B cell (primary cell): ENCODE results near the gene SLC50A1. TPM values are rescaled to one million over a fixed set of nuclear protein-coding genes. Genes with fewer than 3 reads are reported as not detected.

Experiments
- ATAC-seq: fragments of 200-7000 bp; cut with Tn5 transposase; one replicate; pipeline ENCODE4 v1.10.0; 2021; ENCODE audit warnings: low read depth, mild to moderate bottlenecking, moderate number of reproducible peaks, moderate library complexity
- CTCF ChIA-PET: fragments of 350-600 bp; sonication (Branson Sonifier 250); formaldehyde crosslinking; loops from one replicate; lab custom pipeline; 2021; ENCODE audit warnings: antibody characterized with exemption, inconsistent platforms; lab: Charles Lee
- POLR2A ChIA-PET: fragments of 350-600 bp; sonication (Branson Sonifier 250); formaldehyde crosslinking; loops from one replicate; lab custom pipeline; 2021; ENCODE audit warnings: antibody characterized with exemption; lab: Charles Lee
- DNase-seq: peaks from one replicate; pipeline ENCODE4 v3.0.0; 2013
- H2AFZ ChIP-seq: 2 replicates; pipeline ENCODE4 v1.6.1; 2012; ENCODE audit warnings: mild to moderate bottlenecking, low read depth, low read length; ENCODE audit not compliant: insufficient read depth, poor library complexity, severe bottlenecking
- H3K27ac ChIP-seq, 2 donors: 1 replicate in 1 of 2; 2 replicates in 1 of 2; pipeline ENCODE4 v1.5.1; 2012 to 2013; ENCODE audit warnings: low read length in 2 of 2, mild to moderate bottlenecking in 2 of 2, moderate library complexity in 1 of 2
- H3K27me3 ChIP-seq, 4 experiments: fragments of 200-600 bp in 1 of 4; sonication (generic) in 1 of 4; replicated peaks in 1 of 4; 1 replicate in 2 of 4; 2 replicates in 2 of 4; pipeline versions ENCODE4 v1.6.1 to v1.7.0; 2013 to 2016; ENCODE audit warnings: low read length in 3 of 4, mild to moderate bottlenecking in 2 of 4, mixed read lengths in 1 of 4, moderate library complexity in 1 of 4; ENCODE audit not compliant: insufficient read depth in 4 of 4, control insufficient read depth in 3 of 4; ENCODE audit errors: control extremely low read depth in 1 of 4
- H3K36me3 ChIP-seq, 2 experiments: replicated peaks in 1 of 2; 1 replicate in 1 of 2; 2 replicates in 1 of 2; pipeline versions ENCODE4 v1.6.1 to v1.7.1; 2013; ENCODE audit warnings: low read length in 1 of 2; ENCODE audit not compliant: insufficient read depth in 2 of 2, control insufficient read depth in 1 of 2; ENCODE audit errors: control extremely low read depth in 1 of 2, extremely low read depth in 1 of 2
- H3K4me1 ChIP-seq, 2 donors: fragments of 200-600 bp in 1 of 2; sonication (generic) in 1 of 2; 1 replicate in 1 of 2; 2 replicates in 1 of 2; pipeline versions ENCODE4 v1.5.1 to v1.6.1; 2013 to 2017; ENCODE audit warnings: low read length in 2 of 2; ENCODE audit not compliant: control insufficient read depth in 2 of 2, insufficient read depth in 2 of 2
- H3K4me2 ChIP-seq: replicated peaks from 2 replicates; pipeline ENCODE3; 2012; ENCODE audit warnings: mild to moderate bottlenecking, low read depth, low read length; ENCODE audit not compliant: poor library complexity, severe bottlenecking
- H3K4me3 ChIP-seq, 5 experiments: fragments of 200-600 bp in 1 of 5; sonication (generic) in 1 of 5; 1 replicate in 3 of 5; 2 replicates in 2 of 5; pipeline versions ENCODE4 v1.5.1 to v1.7.0; 2011 to 2016; ENCODE audit warnings: low read length in 4 of 5, mild to moderate bottlenecking in 4 of 5, low read depth in 2 of 5, control low read depth in 1 of 5, moderate library complexity in 1 of 5; ENCODE audit not compliant: insufficient read depth in 1 of 5; ENCODE audit errors: control extremely low read depth in 1 of 5, extremely low read depth in 1 of 5
- H3K79me2 ChIP-seq: fragments of 200-600 bp; sonication (generic); one replicate; pipeline ENCODE4 v1.6.0; 2016; ENCODE audit warnings: low read length; ENCODE audit not compliant: control insufficient read depth, insufficient read depth
- H3K9ac ChIP-seq: fragments of 200-600 bp; sonication (generic); 2 replicates; pipeline ENCODE4 v1.6.1; 2017; ENCODE audit warnings: mild to moderate bottlenecking, low read length, moderate library complexity
- H3K9me3 ChIP-seq, 3 donors: one replicate each; pipeline versions ENCODE4 v1.6.1 to v1.7.1; 2013; ENCODE audit warnings: low read length in 2 of 3; ENCODE audit not compliant: control insufficient read depth in 2 of 3, insufficient read depth in 1 of 3; ENCODE audit errors: control extremely low read depth in 1 of 3
- H4K20me1 ChIP-seq: 2 replicates; pipeline ENCODE4 v1.6.0; 2012; ENCODE audit warnings: mild to moderate bottlenecking, low read length; ENCODE audit not compliant: insufficient read depth, control insufficient read depth, poor library complexity, severe bottlenecking
- H3K27ac Mint-ChIP-seq: one replicate; pipeline ENCODE4 v1.8.0; 2021; ENCODE audit warnings: mixed read lengths
- H3K27me3 Mint-ChIP-seq: one replicate; pipeline ENCODE4 v1.8.0; 2021; ENCODE audit warnings: mixed read lengths
- H3K4me1 Mint-ChIP-seq: one replicate; pipeline ENCODE4 v1.8.0; 2021; ENCODE audit warnings: mixed read lengths
- H3K4me3 Mint-ChIP-seq: one replicate; pipeline ENCODE4 v1.8.0; 2021; ENCODE audit warnings: mixed read lengths
- H3K9me3 Mint-ChIP-seq: one replicate; pipeline ENCODE4 v1.8.0; 2022; ENCODE audit warnings: mixed read lengths; ENCODE audit not compliant: insufficient read depth
- EZH2 ChIP-seq: IDR thresholded peaks from 2 replicates; pipeline ENCODE4 v1.6.1; 2012; ENCODE audit warnings: borderline replicate concordance, low read depth, mild to moderate bottlenecking, moderate library complexity, low read length; ENCODE audit not compliant: insufficient read depth, poor library complexity, severe bottlenecking
- WGBS: methylation state at CpG from one replicate; pipeline ENCODE4 v1.1.5; 2013; ENCODE audit warnings: missing lambda C conversion rate; ENCODE audit not compliant: insufficient coverage; 5-methylcytosine and 5-hydroxymethylcytosine counted together
- intact Hi-C: fragments of 100-400 bp; cut with micrococcal nuclease; formaldehyde crosslinking; loops from one replicate; pipeline ENCODE4 v1.10.0; 2022
- polyA plus RNA-seq: library from polyadenylated mRNA; depleted of rRNA; stranded (reverse); fragments of >200 nt; gene quantifications from 2 replicates; pipeline ENCODE4 v1.2.3, GENCODE V29; 2012
- total RNA-seq, 2 donors: library from RNA; stranded (reverse); fragments of 120-200 nt in 1 of 2; gene quantifications; 1 replicate in 1 of 2; 2 replicates in 1 of 2; pipeline versions ENCODE4 v1.2.3 to v1.2.4, GENCODE V29; 2013 to 2022
- TF ChIP-seq, protein P1 (sequence below): fragments of 200-600 bp; IDR thresholded peaks from one replicate; pipeline ENCODE4 v1.8.0; 2022; ENCODE audit warnings: antibody characterized with exemption, mild to moderate bottlenecking

SLC50A1 gene
- total and polyA plus RNA-seq, 2 donors (not counting 1 experiment from before 2014, with no cell fraction given), result 62.8 to 86.8 TPM

DNA sequence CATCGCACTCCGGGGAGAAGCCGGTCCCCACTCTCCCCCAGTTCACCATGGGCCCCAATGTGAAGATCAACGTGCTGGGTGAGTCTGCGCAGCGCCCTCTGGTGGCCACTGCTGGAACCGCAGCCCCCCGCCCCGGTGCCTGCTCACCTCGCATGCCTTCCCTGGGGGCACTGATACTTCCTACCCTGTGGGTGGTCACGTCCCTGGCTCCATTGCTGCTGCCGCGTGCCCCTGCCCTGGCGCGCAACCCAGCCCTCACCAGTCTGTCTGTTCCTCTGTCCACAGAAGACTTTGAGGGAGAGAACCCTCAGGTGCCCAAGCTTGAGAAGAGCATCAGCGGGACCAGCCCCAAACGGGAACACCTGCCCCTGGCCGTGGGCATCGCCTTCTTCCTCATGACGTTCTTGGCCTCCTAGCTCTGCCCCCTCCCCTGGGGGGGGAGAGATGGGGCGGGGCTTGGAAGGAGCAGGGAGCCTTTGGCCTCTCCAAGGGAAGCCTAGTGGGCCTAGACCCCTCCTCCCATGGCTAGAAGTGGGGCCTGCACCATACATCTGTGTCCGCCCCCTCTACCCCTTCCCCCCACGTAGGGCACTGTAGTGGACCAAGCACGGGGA is 49.4 kb upstream of the SLC50A1 start:
- H3K36me3 ChIP-seq, result no peaks in the 10 kb centered on the region
- peak overlapping the region; percentile 91 for H3K4me3 Mint-ChIP-seq
- H3K9me3 Mint-ChIP-seq, result no peaks in the 10 kb centered on the region
- POLR2A ChIA-PET, result interaction anchor here (0.7 to 1.5 kb wide), 3 partner anchors 35 to 87 kb away, joined by 3 to 6 read pairs (median 3); partner anchors contain the start of genes ADAM15 and KRTCAP2
- H3K4me1 ChIP-seq, result peaks cover 48 to 51% of the 10 kb centered on the region in 2 donors
- peak overlapping the region; percentile 92 for H2AFZ ChIP-seq
- H3K4me3 ChIP-seq, result peak overlapping the region in 4 of 5 experiments; percentile 64 to 80 (median 76)
- ATAC-seq (peak; percentile 12), DNase-seq (peak; percentile 89)
- no peaks in the 10 kb centered on the region for H3K79me2 ChIP-seq
- peak overlapping the region; percentile 86 for H3K27ac Mint-ChIP-seq
- peak overlapping the region; percentile 85 for H3K9ac ChIP-seq
- peaks cover 27% of the 10 kb centered on the region for H3K27me3 Mint-ChIP-seq
- intact Hi-C loops, result loop anchor here (5.0 kb wide), 1 partner anchor 191 kb away; the partner anchor contains the start of gene HCN3
- no peak overlapping the region for H3K27ac ChIP-seq
- TF ChIP-seq EZH2, result no peak
- TF ChIP-seq, protein P1, sequence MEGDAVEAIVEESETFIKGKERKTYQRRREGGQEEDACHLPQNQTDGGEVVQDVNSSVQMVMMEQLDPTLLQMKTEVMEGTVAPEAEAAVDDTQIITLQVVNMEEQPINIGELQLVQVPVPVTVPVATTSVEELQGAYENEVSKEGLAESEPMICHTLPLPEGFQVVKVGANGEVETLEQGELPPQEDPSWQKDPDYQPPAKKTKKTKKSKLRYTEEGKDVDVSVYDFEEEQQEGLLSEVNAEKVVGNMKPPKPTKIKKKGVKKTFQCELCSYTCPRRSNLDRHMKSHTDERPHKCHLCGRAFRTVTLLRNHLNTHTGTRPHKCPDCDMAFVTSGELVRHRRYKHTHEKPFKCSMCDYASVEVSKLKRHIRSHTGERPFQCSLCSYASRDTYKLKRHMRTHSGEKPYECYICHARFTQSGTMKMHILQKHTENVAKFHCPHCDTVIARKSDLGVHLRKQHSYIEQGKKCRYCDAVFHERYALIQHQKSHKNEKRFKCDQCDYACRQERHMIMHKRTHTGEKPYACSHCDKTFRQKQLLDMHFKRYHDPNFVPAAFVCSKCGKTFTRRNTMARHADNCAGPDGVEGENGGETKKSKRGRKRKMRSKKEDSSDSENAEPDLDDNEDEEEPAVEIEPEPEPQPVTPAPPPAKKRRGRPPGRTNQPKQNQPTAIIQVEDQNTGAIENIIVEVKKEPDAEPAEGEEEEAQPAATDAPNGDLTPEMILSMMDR, result peak; percentile 98
- peaks cover 32% of the 10 kb centered on the region for H4K20me1 ChIP-seq
- H3K9me3 ChIP-seq, result peaks cover 0 to 18% (median 0%) of the 10 kb centered on the region in 3 donors
- peaks cover 0 to 37% (median 29%) of the 10 kb centered on the region in 4 experiments for H3K27me3 ChIP-seq
- H3K4me1 Mint-ChIP-seq, result peaks cover 42% of the 10 kb centered on the region
- peak overlapping the region; percentile 98 for H3K4me2 ChIP-seq
- CTCF ChIA-PET, result interaction anchor here (0.9 to 5.5 kb wide), 15 partner anchors 9 to 606 kb away, joined by 4 to 184 read pairs (median 21); partner anchors contain the start of genes ADAM15, EFNA4, KRTCAP2 and SLC50A1
- 11% methylated on average over 16 of the region's 24 CpGs for WGBS
